Measurements from ENCODE around the gene ULK4. TPM values are rescaled to one million over a fixed set of nuclear protein-coding genes. Genes with fewer than 3 reads are reported as not detected.

ULK4 gene
- total and polyA plus RNA-seq, 9 of the 15 experiments (the other 6 are each of a cell fraction or from before 2014, with no cell fraction given) = 3.0 to 5.9 (median 3.5) TPM

GRCh38 chr3:42005401-42005800 lies 43.5 kb upstream of the ULK4 start (continued):
- TF ChIP-seq, protein P1, sequence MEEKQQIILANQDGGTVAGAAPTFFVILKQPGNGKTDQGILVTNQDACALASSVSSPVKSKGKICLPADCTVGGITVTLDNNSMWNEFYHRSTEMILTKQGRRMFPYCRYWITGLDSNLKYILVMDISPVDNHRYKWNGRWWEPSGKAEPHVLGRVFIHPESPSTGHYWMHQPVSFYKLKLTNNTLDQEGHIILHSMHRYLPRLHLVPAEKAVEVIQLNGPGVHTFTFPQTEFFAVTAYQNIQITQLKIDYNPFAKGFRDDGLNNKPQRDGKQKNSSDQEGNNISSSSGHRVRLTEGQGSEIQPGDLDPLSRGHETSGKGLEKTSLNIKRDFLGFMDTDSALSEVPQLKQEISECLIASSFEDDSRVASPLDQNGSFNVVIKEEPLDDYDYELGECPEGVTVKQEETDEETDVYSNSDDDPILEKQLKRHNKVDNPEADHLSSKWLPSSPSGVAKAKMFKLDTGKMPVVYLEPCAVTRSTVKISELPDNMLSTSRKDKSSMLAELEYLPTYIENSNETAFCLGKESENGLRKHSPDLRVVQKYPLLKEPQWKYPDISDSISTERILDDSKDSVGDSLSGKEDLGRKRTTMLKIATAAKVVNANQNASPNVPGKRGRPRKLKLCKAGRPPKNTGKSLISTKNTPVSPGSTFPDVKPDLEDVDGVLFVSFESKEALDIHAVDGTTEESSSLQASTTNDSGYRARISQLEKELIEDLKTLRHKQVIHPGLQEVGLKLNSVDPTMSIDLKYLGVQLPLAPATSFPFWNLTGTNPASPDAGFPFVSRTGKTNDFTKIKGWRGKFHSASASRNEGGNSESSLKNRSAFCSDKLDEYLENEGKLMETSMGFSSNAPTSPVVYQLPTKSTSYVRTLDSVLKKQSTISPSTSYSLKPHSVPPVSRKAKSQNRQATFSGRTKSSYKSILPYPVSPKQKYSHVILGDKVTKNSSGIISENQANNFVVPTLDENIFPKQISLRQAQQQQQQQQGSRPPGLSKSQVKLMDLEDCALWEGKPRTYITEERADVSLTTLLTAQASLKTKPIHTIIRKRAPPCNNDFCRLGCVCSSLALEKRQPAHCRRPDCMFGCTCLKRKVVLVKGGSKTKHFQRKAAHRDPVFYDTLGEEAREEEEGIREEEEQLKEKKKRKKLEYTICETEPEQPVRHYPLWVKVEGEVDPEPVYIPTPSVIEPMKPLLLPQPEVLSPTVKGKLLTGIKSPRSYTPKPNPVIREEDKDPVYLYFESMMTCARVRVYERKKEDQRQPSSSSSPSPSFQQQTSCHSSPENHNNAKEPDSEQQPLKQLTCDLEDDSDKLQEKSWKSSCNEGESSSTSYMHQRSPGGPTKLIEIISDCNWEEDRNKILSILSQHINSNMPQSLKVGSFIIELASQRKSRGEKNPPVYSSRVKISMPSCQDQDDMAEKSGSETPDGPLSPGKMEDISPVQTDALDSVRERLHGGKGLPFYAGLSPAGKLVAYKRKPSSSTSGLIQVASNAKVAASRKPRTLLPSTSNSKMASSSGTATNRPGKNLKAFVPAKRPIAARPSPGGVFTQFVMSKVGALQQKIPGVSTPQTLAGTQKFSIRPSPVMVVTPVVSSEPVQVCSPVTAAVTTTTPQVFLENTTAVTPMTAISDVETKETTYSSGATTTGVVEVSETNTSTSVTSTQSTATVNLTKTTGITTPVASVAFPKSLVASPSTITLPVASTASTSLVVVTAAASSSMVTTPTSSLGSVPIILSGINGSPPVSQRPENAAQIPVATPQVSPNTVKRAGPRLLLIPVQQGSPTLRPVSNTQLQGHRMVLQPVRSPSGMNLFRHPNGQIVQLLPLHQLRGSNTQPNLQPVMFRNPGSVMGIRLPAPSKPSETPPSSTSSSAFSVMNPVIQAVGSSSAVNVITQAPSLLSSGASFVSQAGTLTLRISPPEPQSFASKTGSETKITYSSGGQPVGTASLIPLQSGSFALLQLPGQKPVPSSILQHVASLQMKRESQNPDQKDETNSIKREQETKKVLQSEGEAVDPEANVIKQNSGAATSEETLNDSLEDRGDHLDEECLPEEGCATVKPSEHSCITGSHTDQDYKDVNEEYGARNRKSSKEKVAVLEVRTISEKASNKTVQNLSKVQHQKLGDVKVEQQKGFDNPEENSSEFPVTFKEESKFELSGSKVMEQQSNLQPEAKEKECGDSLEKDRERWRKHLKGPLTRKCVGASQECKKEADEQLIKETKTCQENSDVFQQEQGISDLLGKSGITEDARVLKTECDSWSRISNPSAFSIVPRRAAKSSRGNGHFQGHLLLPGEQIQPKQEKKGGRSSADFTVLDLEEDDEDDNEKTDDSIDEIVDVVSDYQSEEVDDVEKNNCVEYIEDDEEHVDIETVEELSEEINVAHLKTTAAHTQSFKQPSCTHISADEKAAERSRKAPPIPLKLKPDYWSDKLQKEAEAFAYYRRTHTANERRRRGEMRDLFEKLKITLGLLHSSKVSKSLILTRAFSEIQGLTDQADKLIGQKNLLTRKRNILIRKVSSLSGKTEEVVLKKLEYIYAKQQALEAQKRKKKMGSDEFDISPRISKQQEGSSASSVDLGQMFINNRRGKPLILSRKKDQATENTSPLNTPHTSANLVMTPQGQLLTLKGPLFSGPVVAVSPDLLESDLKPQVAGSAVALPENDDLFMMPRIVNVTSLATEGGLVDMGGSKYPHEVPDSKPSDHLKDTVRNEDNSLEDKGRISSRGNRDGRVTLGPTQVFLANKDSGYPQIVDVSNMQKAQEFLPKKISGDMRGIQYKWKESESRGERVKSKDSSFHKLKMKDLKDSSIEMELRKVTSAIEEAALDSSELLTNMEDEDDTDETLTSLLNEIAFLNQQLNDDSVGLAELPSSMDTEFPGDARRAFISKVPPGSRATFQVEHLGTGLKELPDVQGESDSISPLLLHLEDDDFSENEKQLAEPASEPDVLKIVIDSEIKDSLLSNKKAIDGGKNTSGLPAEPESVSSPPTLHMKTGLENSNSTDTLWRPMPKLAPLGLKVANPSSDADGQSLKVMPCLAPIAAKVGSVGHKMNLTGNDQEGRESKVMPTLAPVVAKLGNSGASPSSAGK (IDR thresholded peaks at IDR 0.05) = peak; percentile 32
- no peak for TF ChIP-seq TFAM (CRISPR knock-in tag; conservative IDR thresholded peaks at IDR 0.05)
- TF ChIP-seq FOXM1 (IDR thresholded peaks at IDR 0.05; ENCODE audit: low read depth) = no peak
- no peak for TF ChIP-seq FOXM1 (CRISPR knock-in tag; IDR thresholded peaks at IDR 0.05; ENCODE audit: low read depth)
- TF ChIP-seq ZNF384 (IDR thresholded peaks at IDR 0.05; ENCODE audit: low read depth, low read length) = no peak
- no peak for TF ChIP-seq ASH1L (IDR thresholded peaks at IDR 0.05; ENCODE audit: borderline replicate concordance, low read depth, partially characterized antibody)
- TF ChIP-seq CREB3 (tag; conservative IDR thresholded peaks at IDR 0.05; ENCODE audit: low read depth) = no peak
- TF ChIP-seq PKNOX1 (IDR thresholded peaks at IDR 0.05) = no peak
- TF ChIP-seq PRMT5 (CRISPR knock-in tag; IDR thresholded peaks at IDR 0.05) = no peak
- TF ChIP-seq GTF2F1 (IDR thresholded peaks at IDR 0.05; ENCODE audit: low read depth, low read length) = no peak
- TF ChIP-seq TCF3 (CRISPR knock-in tag; IDR thresholded peaks at IDR 0.05) = peak; percentile 66
- TF ChIP-seq ZNF3 (CRISPR knock-in tag; IDR thresholded peaks at IDR 0.05) = no peak
- no peak for TF ChIP-seq EZH2 (IDR thresholded peaks at IDR 0.05; ENCODE audit: borderline replicate concordance, low read depth, low read length)
- TF ChIP-seq ARID3A (IDR thresholded peaks at IDR 0.05; ENCODE audit: borderline replicate concordance, low read depth, low read length) = no peak

Measured in K562 (cell line).